PC-3 (cell line): ENCODE results near the gene APBA2. TPM values are rescaled to one million over a fixed set of nuclear protein-coding genes. Genes with fewer than 3 reads are reported as not detected.

Source experiments
- ATAC-seq: fragments of 200-7000 bp; cut with Tn5 transposase; 2 replicates; pipeline ENCODE4 v1.9.1; 2020; ENCODE audit warnings: mild to moderate bottlenecking, moderate library complexity
- BruUV-seq: library from RNA; stranded (reverse); fragments of 400-500 nt; replicated peaks from 2 replicates; lab custom pipeline; 2021; lab: Mats Ljungman, UMichigan
- CTCF ChIA-PET: fragments of 300-600 bp; sonication (Branson Sonifier 250); formaldehyde crosslinking; loops from one replicate; lab custom pipeline; 2022; ENCODE audit warnings: antibody characterized with exemption; lab: Charles Lee
- POLR2A ChIA-PET: fragments of 300-600 bp; sonication (Branson Sonifier 250); formaldehyde crosslinking; loops from one replicate; lab custom pipeline; 2022; ENCODE audit warnings: antibody characterized with exemption; ENCODE audit not compliant: unreplicated experiment; lab: Charles Lee
- DNase-seq: peaks from one replicate; pipeline ENCODE4 v3.0.0-alpha.2; 2015
- H2AFZ ChIP-seq: fragments of 300-600 bp; sonication (generic); 2 replicates; pipeline ENCODE4 v1.6.0; 2016; ENCODE audit warnings: antibody characterized with exemption, low read length
- H3F3A ChIP-seq: fragments of 300-600 bp; sonication (generic); one replicate; pipeline ENCODE4 v1.6.0; 2017; ENCODE audit warnings: antibody characterized with exemption, low read length, control low read depth, mild to moderate bottlenecking; ENCODE audit not compliant: unreplicated experiment
- H3K27ac ChIP-seq: fragments of 300-600 bp; sonication (generic); 2 replicates; pipeline ENCODE4 v1.5.1; 2016; ENCODE audit warnings: mild to moderate bottlenecking, low read length
- H3K27me3 ChIP-seq: fragments of 300-600 bp; sonication (generic); 2 replicates; pipeline ENCODE4 v1.6.1; 2016; ENCODE audit warnings: low read length, mixed read lengths
- H3K36me3 ChIP-seq: fragments of 300-600 bp; sonication (generic); 2 replicates; pipeline ENCODE4 v1.6.1; 2016; ENCODE audit warnings: low read depth, mixed run types, low read length, mixed read lengths
- H3K4me1 ChIP-seq: fragments of 300-600 bp; sonication (generic); 2 replicates; pipeline ENCODE4 v1.5.1; 2016; ENCODE audit warnings: low read length; ENCODE audit not compliant: insufficient read depth
- H3K4me2 ChIP-seq: fragments of 300-600 bp; sonication (generic); 2 replicates; pipeline ENCODE4 v1.6.0; 2016; ENCODE audit warnings: low read length
- H3K4me3 ChIP-seq: fragments of 300-600 bp; sonication (generic); 2 replicates; pipeline ENCODE4 v1.5.1; 2016; ENCODE audit warnings: mild to moderate bottlenecking, low read length, mixed read lengths
- H3K79me2 ChIP-seq: fragments of 300-600 bp; sonication (generic); 2 replicates; pipeline ENCODE4 v1.6.1; 2017; ENCODE audit warnings: low read length, mixed read lengths
- H3K9ac ChIP-seq: fragments of 300-600 bp; sonication (generic); 2 replicates; pipeline ENCODE4 v1.6.0; 2016; ENCODE audit warnings: mild to moderate bottlenecking, low read length
- H3K9me2 ChIP-seq: fragments of 300-600 bp; sonication (generic); replicated peaks from 2 replicates; pipeline ENCODE4 v1.6.1; 2016; ENCODE audit warnings: mixed run types, low read length, mixed read lengths
- H3K9me3 ChIP-seq: fragments of 300-600 bp; sonication (generic); 2 replicates; pipeline ENCODE4 v1.6.1; 2016; ENCODE audit warnings: low read length, mixed read lengths
- H4K20me1 ChIP-seq: fragments of 300-600 bp; sonication (generic); 2 replicates; pipeline ENCODE4 v1.6.1; 2016; ENCODE audit warnings: low read length, mixed read lengths
- EZH2 ChIP-seq: fragments of 300-600 bp; sonication (generic); IDR thresholded peaks from one replicate; pipeline ENCODE4 v1.6.1; 2017; ENCODE audit warnings: antibody characterized with exemption, mild to moderate bottlenecking, low read length; ENCODE audit not compliant: unreplicated experiment
- EZH2phosphoT487 ChIP-seq: fragments of 300-600 bp; sonication (generic); IDR thresholded peaks from 2 replicates; pipeline ENCODE4 v1.6.1; 2018; ENCODE audit warnings: mild to moderate bottlenecking, antibody characterized with exemption, low read length, borderline replicate concordance
- intact Hi-C: fragments of 100-400 bp; cut with micrococcal nuclease; formaldehyde crosslinking; loops from 2 replicates; pipeline ENCODE4 v1.9.0; 2023
- total RNA-seq: library from RNA; depleted of rRNA; stranded (reverse); fragments of >200 nt; gene quantifications from 2 replicates; pipeline ENCODE4 v1.2.3, GENCODE V29; 2014
- TF ChIP-seq, protein P1 (sequence below): fragments of 300-600 bp; sonication (generic); conservative IDR thresholded peaks from 2 replicates; pipeline ENCODE4 v1.5.1; 2017; ENCODE audit warnings: antibody characterized with exemption, low read depth, mild to moderate bottlenecking, low read length

The APBA2 gene
- total RNA-seq, 1 experiment from 2014 or later = 61.7 TPM

- POLR2A ChIA-PET = no interaction called here
- H3K4me2 ChIP-seq = no peak overlapping the region
Measured at GRCh38 chr15:29132735-29133181, 247.0 kb downstream of the APBA2 start.

GRCh38 chr15:29133321-29133720 lies 247.5 kb downstream of the APBA2 start:
- H3K9me2 ChIP-seq = no peaks in the 10 kb centered on the region
- no peaks in the 10 kb centered on the region for H3K4me1 ChIP-seq
- no peaks in the 10 kb centered on the region for H3K27me3 ChIP-seq
- TF ChIP-seq, protein P1, sequence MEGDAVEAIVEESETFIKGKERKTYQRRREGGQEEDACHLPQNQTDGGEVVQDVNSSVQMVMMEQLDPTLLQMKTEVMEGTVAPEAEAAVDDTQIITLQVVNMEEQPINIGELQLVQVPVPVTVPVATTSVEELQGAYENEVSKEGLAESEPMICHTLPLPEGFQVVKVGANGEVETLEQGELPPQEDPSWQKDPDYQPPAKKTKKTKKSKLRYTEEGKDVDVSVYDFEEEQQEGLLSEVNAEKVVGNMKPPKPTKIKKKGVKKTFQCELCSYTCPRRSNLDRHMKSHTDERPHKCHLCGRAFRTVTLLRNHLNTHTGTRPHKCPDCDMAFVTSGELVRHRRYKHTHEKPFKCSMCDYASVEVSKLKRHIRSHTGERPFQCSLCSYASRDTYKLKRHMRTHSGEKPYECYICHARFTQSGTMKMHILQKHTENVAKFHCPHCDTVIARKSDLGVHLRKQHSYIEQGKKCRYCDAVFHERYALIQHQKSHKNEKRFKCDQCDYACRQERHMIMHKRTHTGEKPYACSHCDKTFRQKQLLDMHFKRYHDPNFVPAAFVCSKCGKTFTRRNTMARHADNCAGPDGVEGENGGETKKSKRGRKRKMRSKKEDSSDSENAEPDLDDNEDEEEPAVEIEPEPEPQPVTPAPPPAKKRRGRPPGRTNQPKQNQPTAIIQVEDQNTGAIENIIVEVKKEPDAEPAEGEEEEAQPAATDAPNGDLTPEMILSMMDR = no peak
- TF ChIP-seq EZH2 = no peak
- no peak for TF ChIP-seq EZH2phosphoT487
- no peak overlapping the region for H3K4me2 ChIP-seq
- POLR2A ChIA-PET = no interaction called here
- BruUV-seq = no TSS peak
- H3K9me3 ChIP-seq = no peaks in the 10 kb centered on the region
- H3K79me2 ChIP-seq = no peaks in the 10 kb centered on the region
- H3K27ac ChIP-seq = no peak overlapping the region
- H3K36me3 ChIP-seq = no peaks in the 10 kb centered on the region
- DNase-seq (no peak), ATAC-seq (no peak)
- H3K4me3 ChIP-seq = no peak overlapping the region
- no peak overlapping the region for H3K9ac ChIP-seq
- no peaks in the 10 kb centered on the region for H3F3A ChIP-seq
- intact Hi-C loops = no loop called here
- no peak overlapping the region for H2AFZ ChIP-seq
- no peaks in the 10 kb centered on the region for H4K20me1 ChIP-seq
- CTCF ChIA-PET = no interaction called here

More at GRCh38 chr15:29132735-29133181, 247.0 kb downstream of the APBA2 start:
- intact Hi-C loops = no loop called here
- H3K9me3 ChIP-seq = no peaks in the 10 kb centered on the region
- H3K36me3 ChIP-seq = no peaks in the 10 kb centered on the region
- H3K79me2 ChIP-seq = no peaks in the 10 kb centered on the region
- no peak overlapping the region for H3K27ac ChIP-seq
- H3F3A ChIP-seq = no peaks in the 10 kb centered on the region
- H3K4me3 ChIP-seq = no peak overlapping the region
- DNase-seq = no peak
- no peaks in the 10 kb centered on the region for H3K9me2 ChIP-seq
- CTCF ChIA-PET = no interaction called here
- no peaks in the 10 kb centered on the region for H3K4me1 ChIP-seq
- TF ChIP-seq EZH2phosphoT487 (no peak), EZH2 (no peak)
- TF ChIP-seq, protein P1 = no peak
- no peak overlapping the region for H2AFZ ChIP-seq
- no TSS peak for BruUV-seq
- H4K20me1 ChIP-seq = no peaks in the 10 kb centered on the region
- no peak overlapping the region for H3K9ac ChIP-seq
- no peaks in the 10 kb centered on the region for H3K27me3 ChIP-seq
- no peak for ATAC-seq

- Histone ChIP-seq H3K4me1 (no peaks in the 10 kb centered on the region), H3F3A (no peaks in the 10 kb centered on the region), H4K20me1 (no peaks in the 10 kb centered on the region), H3K27ac (no peak overlapping the region), H3K4me2 (no peak overlapping the region), H3K4me3 (no peak overlapping the region), H3K36me3 (no peaks in the 10 kb centered on the region), H3K9me2 (no peaks in the 10 kb centered on the region), H3K9ac (no peak overlapping the region), H2AFZ (no peak overlapping the region), H3K79me2 (no peaks in the 10 kb centered on the region), H3K9me3 (no peaks in the 10 kb centered on the region), H3K27me3 (no peaks in the 10 kb centered on the region)
- no TSS peak for BruUV-seq
- CTCF ChIA-PET = no interaction called here
- TF ChIP-seq EZH2 (no peak), EZH2phosphoT487 (no peak)
- TF ChIP-seq, protein P1 = no peak
- ATAC-seq = no peak
- DNase-seq = no peak
- POLR2A ChIA-PET = no interaction called here
- intact Hi-C loops = no loop called here
Measured at GRCh38 chr15:29133791-29134190, 248.0 kb downstream of the APBA2 start.
